OCI-LY7 (cell line): ENCODE measurements around the gene C12orf57.

ENCODE experiments used
- CTCF ChIP-seq: fragments of 200-600 bp; sonication (generic); conservative IDR thresholded peaks from 2 replicates; pipeline ENCODE4 v1.5.1; 2014; ENCODE audit warnings: mild to moderate bottlenecking, antibody characterized with exemption, low read length, moderate library complexity, mixed read lengths
- EZH2phosphoT487 ChIP-seq: fragments of 200-600 bp; sonication (generic); IDR thresholded peaks from 2 replicates; pipeline ENCODE4 v1.6.1; 2018; ENCODE audit warnings: low read depth, borderline replicate concordance, mild to moderate bottlenecking, mixed run types, antibody characterized with exemption, low read length, moderate library complexity, mixed read lengths

- no peak for TF ChIP-seq CTCF
- no peak for TF ChIP-seq EZH2phosphoT487
Observed at GRCh38 chr12:6912164-6912935, 31.5 kb upstream of the C12orf57 start.
